SK-N-SH treated with all-trans-retinoic acid at 6 μM for 48 hours (cell line): ENCODE results near the gene LAMB3.
A peak's percentile ranks its signal among the peaks of the same experiment; 100 is the strongest.

Experiments used
- ATAC-seq: fragments of 200-7000 bp; cut with Tn5 transposase; 3 replicates; pipeline ENCODE4 v1.9.1; 2020; ENCODE audit warnings: mild to moderate bottlenecking, moderate library complexity
- ARNTL ChIP-seq: fragments of 450-650 bp; formaldehyde crosslinking; IDR thresholded peaks from 2 replicates; pipeline ENCODE4 v1.5.0; 2020; ENCODE audit warnings: low read depth, mild to moderate bottlenecking, moderate library complexity, borderline replicate concordance
- BACH2 ChIP-seq: fragments of 250-450 bp; sonication (Bioruptor Pico); IDR thresholded peaks from 2 replicates; pipeline ENCODE4 v1.9.0; 2021; ENCODE audit warnings: mild to moderate bottlenecking, borderline replicate concordance
- CSDC2 ChIP-seq: fragments of 250-450 bp; sonication (Bioruptor Pico); IDR thresholded peaks from 2 replicates; pipeline ENCODE4 v1.5.0; 2020; ENCODE audit warnings: mild to moderate bottlenecking, moderate library complexity
- ESRRG ChIP-seq: fragments of 250-450 bp; sonication (Bioruptor Pico); IDR thresholded peaks from 2 replicates; pipeline ENCODE4 v1.6.1; 2021; ENCODE audit warnings: mild to moderate bottlenecking
- GLIS3 ChIP-seq: fragments of 250-450 bp; sonication (Bioruptor Pico); IDR thresholded peaks from 2 replicates; pipeline ENCODE4 v1.5.0; 2020; ENCODE audit warnings: mild to moderate bottlenecking, moderate library complexity
- ISL1 ChIP-seq: fragments of 250-450 bp; sonication (Bioruptor Pico); IDR thresholded peaks from 2 replicates; pipeline ENCODE4 v2.1.2; 2022; ENCODE audit warnings: mild to moderate bottlenecking, moderate library complexity
- OSR1 ChIP-seq: fragments of 250-450 bp; sonication (Bioruptor Pico); IDR thresholded peaks from 2 replicates; pipeline ENCODE4 v1.8.0; 2022; ENCODE audit warnings: moderate library complexity, mild to moderate bottlenecking, inconsistent platforms
- PATZ1 ChIP-seq: fragments of 250-450 bp; sonication (Bioruptor Pico); IDR thresholded peaks from 2 replicates; pipeline ENCODE4 v1.8.0; 2020; ENCODE audit warnings: mild to moderate bottlenecking, moderate library complexity, borderline replicate concordance
- POU6F1 ChIP-seq: fragments of 250-450 bp; sonication (Bioruptor Pico); IDR thresholded peaks from 2 replicates; pipeline ENCODE4 v1.8.0; 2021; ENCODE audit warnings: low read depth, mild to moderate bottlenecking, moderate library complexity, borderline replicate concordance
- RARB ChIP-seq: fragments of 250-450 bp; sonication (Bioruptor Pico); IDR thresholded peaks from 2 replicates; pipeline ENCODE4 v1.8.0; 2021; ENCODE audit warnings: mild to moderate bottlenecking, moderate library complexity
- SNAI2 ChIP-seq: fragments of 250-450 bp; sonication (Bioruptor Pico); IDR thresholded peaks from 2 replicates; pipeline ENCODE4 v1.5.0; 2020; ENCODE audit warnings: mild to moderate bottlenecking, moderate library complexity
- TCF4 ChIP-seq: fragments of 250-450 bp; sonication (Bioruptor Pico); IDR thresholded peaks from 2 replicates; pipeline ENCODE4 v1.8.0; 2021; ENCODE audit warnings: mild to moderate bottlenecking, moderate library complexity, borderline replicate concordance
- TOX ChIP-seq: fragments of 250-450 bp; sonication (Bioruptor Pico); IDR thresholded peaks from 2 replicates; pipeline ENCODE4 v1.8.0; 2021; ENCODE audit warnings: mild to moderate bottlenecking, moderate library complexity, borderline replicate concordance
- ZFP3 ChIP-seq: fragments of 250-450 bp; sonication (Bioruptor Pico); IDR thresholded peaks from 2 replicates; pipeline ENCODE4 v1.5.0; 2020; ENCODE audit warnings: mild to moderate bottlenecking, moderate library complexity
- ZFP30 ChIP-seq: fragments of 450-650 bp; formaldehyde crosslinking; IDR thresholded peaks from 2 replicates; pipeline ENCODE4 v1.5.0; 2022; ENCODE audit warnings: mild to moderate bottlenecking, moderate library complexity
- ZNF565 ChIP-seq: fragments of 450-650 bp; formaldehyde crosslinking; conservative IDR thresholded peaks from 2 replicates; pipeline ENCODE4 v1.5.0; 2020; ENCODE audit warnings: low read depth, mild to moderate bottlenecking, moderate library complexity
- ZNF70 ChIP-seq: fragments of 450-650 bp; formaldehyde crosslinking; IDR thresholded peaks from 2 replicates; pipeline ENCODE4 v1.5.0; 2020; ENCODE audit warnings: mild to moderate bottlenecking, moderate library complexity
- ZNF8 ChIP-seq: fragments of 450-650 bp; formaldehyde crosslinking; IDR thresholded peaks from 2 replicates; pipeline ENCODE4 v1.5.0; 2020; ENCODE audit warnings: mild to moderate bottlenecking, moderate library complexity
- TF ChIP-seq, protein P1 (sequence below): fragments of 250-450 bp; sonication (Bioruptor Pico); IDR thresholded peaks from 2 replicates; pipeline ENCODE4 v1.5.1; 2020; ENCODE audit warnings: low read depth, mild to moderate bottlenecking, moderate library complexity
- TF ChIP-seq, protein P2 (sequence below): fragments of 250-450 bp; sonication (Bioruptor Pico); IDR thresholded peaks from 2 replicates; pipeline ENCODE4 v1.5.0; 2020; ENCODE audit warnings: mild to moderate bottlenecking, moderate library complexity

LAMB3 gene

GRCh38 chr1:209629621-209630382, 22.4 kb downstream of the LAMB3 start:
- no peak for ATAC-seq
- TF ChIP-seq OSR1 (CRISPR knock-in tag) (no peak), GLIS3 (no peak), ZFP3 (CRISPR knock-in tag) (no peak), ZNF70 (no peak), SNAI2 (CRISPR knock-in tag) (no peak), ESRRG (CRISPR knock-in tag) (no peak), CSDC2 (no peak), TCF4 (CRISPR knock-in tag) (no peak), ZNF565 (CRISPR knock-in tag) (no peak), ARNTL (no peak), ZFP30 (CRISPR knock-in tag) (no peak), POU6F1 (CRISPR knock-in tag) (no peak), BACH2 (CRISPR knock-in tag) (no peak)

- TF ChIP-seq PATZ1 (no peak), BACH2 (CRISPR knock-in tag) (no peak), ZFP3 (CRISPR knock-in tag) (no peak), ISL1 (CRISPR knock-in tag) (no peak), ZNF8 (CRISPR knock-in tag) (no peak), RARB (CRISPR knock-in tag) (no peak), TCF4 (CRISPR knock-in tag) (no peak), ZNF565 (CRISPR knock-in tag) (no peak), ZNF70 (no peak), GLIS3 (no peak), OSR1 (CRISPR knock-in tag) (no peak), POU6F1 (CRISPR knock-in tag) (no peak)
- TF ChIP-seq, protein P1, sequence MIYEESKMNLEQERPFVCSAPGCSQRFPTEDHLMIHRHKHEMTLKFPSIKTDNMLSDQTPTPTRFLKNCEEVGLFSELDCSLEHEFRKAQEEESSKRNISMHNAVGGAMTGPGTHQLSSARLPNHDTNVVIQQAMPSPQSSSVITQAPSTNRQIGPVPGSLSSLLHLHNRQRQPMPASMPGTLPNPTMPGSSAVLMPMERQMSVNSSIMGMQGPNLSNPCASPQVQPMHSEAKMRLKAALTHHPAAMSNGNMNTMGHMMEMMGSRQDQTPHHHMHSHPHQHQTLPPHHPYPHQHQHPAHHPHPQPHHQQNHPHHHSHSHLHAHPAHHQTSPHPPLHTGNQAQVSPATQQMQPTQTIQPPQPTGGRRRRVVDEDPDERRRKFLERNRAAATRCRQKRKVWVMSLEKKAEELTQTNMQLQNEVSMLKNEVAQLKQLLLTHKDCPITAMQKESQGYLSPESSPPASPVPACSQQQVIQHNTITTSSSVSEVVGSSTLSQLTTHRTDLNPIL (CRISPR knock-in tag), result no peak
- TF ChIP-seq, protein P2, sequence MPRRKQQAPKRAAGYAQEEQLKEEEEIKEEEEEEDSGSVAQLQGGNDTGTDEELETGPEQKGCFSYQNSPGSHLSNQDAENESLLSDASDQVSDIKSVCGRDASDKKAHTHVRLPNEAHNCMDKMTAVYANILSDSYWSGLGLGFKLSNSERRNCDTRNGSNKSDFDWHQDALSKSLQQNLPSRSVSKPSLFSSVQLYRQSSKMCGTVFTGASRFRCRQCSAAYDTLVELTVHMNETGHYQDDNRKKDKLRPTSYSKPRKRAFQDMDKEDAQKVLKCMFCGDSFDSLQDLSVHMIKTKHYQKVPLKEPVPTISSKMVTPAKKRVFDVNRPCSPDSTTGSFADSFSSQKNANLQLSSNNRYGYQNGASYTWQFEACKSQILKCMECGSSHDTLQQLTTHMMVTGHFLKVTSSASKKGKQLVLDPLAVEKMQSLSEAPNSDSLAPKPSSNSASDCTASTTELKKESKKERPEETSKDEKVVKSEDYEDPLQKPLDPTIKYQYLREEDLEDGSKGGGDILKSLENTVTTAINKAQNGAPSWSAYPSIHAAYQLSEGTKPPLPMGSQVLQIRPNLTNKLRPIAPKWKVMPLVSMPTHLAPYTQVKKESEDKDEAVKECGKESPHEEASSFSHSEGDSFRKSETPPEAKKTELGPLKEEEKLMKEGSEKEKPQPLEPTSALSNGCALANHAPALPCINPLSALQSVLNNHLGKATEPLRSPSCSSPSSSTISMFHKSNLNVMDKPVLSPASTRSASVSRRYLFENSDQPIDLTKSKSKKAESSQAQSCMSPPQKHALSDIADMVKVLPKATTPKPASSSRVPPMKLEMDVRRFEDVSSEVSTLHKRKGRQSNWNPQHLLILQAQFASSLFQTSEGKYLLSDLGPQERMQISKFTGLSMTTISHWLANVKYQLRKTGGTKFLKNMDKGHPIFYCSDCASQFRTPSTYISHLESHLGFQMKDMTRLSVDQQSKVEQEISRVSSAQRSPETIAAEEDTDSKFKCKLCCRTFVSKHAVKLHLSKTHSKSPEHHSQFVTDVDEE (CRISPR knock-in tag), result no peak
- ATAC-seq, result no peak
These were observed 23.5 kb downstream of the LAMB3 start for GRCh38 chr1:209628618-209629299.

DNA sequence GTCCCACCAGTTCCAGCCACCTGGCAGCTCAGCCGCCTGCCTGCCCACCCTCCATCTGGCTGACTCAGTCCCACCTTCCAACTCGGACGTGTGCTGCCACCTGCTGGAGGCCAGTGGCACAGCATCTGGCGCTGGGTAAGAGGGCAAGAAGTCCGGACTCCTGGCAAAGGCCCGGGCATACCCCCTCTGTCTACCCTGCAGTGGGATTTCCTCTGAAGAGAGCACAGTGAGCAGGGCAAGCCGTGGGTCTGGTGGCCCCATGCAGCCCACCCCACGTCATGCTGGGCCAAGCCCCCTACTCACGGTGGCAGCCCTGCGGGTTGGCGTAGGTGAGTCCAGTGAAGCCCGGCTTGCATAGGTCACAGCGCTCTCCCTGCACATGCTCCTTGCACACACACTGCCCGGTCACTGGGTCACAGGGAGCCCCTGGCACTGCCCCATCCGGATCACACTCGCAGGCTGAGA, 24.5 kb downstream of the LAMB3 start:
- ATAC-seq, result peak; percentile 92
- TF ChIP-seq TOX (CRISPR knock-in tag), result no peak
- TF ChIP-seq CSDC2, result no peak
- TF ChIP-seq ZFP3 (CRISPR knock-in tag), result no peak
- no peak for TF ChIP-seq SNAI2 (CRISPR knock-in tag)
